AG20443 (cell line): ENCODE measurements around the gene SSR4.
"Not testable (repeated sequence)": the region's sequence is repeated elsewhere in the genome, so short reads cannot be mapped to it uniquely, and the experiment has no call there.

Experiments used
- DNase-seq: peaks from one replicate; pipeline ENCODE4 v3.0.0; 2012; ENCODE audit warnings: low spot score, mixed read lengths

SSR4 gene

GRCh38 chrX:153794018-153794896 lies at the start of gene SSR4, which contains the start of gene IDH3G:
Gene SSR4 (plus strand): TSS chrX:153794668. CDS start chrX:153794688, 20 bp downstream.
Gene IDH3G (minus strand): TSS chrX:153794375. CDS start chrX:153794326, 49 bp downstream.
- DNase-seq = peak; percentile 98

DNA sequence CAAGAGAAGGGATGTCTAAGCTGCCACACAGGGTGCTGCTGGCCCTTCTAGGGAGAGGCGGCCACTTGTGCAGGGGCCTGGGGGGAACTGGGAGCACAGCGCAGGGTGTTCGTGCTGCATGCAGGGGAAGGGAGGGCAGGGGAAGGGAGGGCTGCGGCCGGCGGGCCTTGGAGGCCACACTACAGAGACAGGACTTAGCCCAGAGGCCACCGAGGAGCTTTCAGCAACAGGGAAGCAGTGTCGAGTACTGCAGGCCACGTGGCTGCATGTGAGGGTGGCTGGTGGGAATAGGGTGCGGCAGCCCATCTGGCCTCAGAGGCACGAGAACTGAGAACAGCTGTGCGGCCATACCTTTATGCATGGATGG lies 49.4 kb upstream of the SSR4 start:
- not testable (repeated sequence) for DNase-seq

DNA sequence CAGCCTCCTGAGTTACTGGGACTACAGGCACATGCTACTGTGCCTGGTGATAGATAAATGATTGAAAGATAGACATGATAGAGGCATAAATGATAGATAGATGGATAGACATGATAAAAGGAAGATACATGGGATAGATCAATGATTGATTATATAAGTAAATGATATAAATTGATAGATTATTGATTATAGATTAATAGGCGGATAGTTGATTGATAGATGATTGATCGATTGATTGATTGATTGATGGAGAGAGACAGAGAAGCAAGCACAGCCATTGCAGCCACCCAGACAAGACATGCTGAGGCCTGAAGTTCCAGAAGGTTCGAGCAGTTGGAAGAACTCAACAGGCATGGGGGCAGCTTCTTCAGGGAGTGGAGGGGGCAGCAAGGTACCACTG lies 48.1 kb upstream of the SSR4 start:
- no peak for DNase-seq

DNA sequence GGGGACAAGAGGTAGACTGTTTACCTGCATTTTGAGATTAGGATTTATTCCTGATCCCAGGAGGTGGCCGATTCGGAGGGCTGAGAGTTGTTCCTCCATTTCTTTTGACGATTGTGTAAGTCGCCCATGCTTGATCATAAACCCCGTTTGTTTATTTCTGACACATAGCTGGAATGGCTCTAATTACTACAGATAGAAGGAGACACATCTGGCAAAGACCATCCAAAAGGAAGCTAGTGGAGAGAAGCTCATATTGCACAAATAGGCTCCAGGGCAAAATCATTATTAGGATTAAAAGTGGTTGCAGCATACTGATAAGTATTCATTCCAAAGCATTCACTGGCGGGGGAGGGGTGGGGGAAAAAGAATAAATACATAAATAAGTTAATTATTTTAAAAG lies 47.5 kb upstream of the SSR4 start:
- not testable (repeated sequence) for DNase-seq

DNA sequence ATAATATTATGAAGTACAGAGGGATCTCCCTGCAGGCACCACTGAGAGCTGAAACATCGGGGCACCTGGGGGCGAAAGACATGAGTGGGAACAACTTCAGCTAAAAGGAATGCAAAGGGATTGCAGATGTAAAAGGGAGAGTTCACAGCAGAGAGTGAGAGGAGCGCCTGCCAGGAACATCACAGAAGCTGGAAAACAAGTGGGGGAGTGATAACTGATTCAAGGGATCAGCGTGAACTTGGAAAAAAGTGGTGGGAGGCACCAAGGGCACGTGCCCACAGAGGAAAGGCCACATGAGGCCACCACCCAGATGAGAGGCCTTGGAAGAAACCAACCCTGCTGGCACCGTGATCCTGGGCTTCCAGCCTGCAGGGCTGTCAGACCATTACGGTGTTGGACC lies 45.5 kb upstream of the SSR4 start:
- not testable (repeated sequence) for DNase-seq

- no peak for DNase-seq
Measured at GRCh38 chrX:153750127-153750774, 44.2 kb upstream of the SSR4 start.

- DNase-seq = no peak
Measured at GRCh38 chrX:153755136-153755535, 39.3 kb upstream of the SSR4 start.

DNA sequence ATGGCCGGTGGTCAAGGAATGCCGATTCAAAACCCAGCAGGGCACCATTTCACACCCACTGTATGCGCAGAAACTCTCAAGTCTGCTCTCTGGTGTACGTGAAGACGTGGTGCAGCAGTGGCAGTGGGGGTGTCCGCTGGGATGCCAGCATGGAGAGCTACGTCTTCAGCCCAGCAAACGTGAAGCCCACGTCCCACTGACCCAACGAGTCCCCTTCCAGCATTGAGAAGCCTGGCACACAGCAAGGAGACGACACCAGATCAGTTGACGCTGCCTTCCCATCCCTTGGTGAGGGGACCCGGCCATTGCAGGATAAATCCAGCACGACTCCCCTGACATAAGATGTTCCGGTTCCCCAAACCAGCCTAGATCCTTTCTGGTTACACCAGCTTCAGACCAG lies 32.6 kb upstream of the SSR4 start:
- DNase-seq = no peak

DNA sequence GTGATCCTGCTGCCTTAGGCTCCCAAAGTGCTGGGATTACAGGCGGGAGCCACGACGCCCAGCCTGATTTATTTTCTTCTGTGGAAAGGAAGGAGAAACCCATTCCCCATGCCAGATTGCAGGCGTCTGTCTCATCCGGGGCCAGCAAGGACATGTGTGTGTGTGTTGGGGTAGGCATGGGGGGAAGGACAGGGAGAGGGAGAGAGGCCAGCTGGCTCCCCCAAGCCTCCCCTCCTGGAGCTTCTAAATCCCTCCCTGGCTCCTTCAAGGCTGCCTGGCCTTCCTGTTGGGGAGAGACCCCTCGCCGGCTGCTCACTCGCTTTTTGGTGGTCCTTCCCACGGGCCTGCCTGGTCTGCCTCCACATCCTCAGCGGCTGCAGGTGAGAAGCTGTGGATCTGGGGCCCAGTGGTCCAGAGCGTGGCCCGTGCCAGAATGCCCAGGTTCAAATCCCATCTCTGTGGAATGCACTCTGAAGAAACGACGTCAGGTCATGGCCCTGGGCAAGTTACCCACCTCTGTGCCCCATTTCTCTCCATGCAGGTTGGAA lies 31.8 kb upstream of the SSR4 start:
- no peak for DNase-seq

- DNase-seq = no peak
Measured at GRCh38 chrX:153763298-153763932, 31.1 kb upstream of the SSR4 start.

GRCh38 chrX:153763989-153764755 lies 30.3 kb upstream of the SSR4 start, which contains the start of gene PLXNB3:
Gene PLXNB3 (plus strand): TSS chrX:153764249. CDS start chrX:153765536, 1,287 bp downstream.
- peak; percentile 90 for DNase-seq

DNA sequence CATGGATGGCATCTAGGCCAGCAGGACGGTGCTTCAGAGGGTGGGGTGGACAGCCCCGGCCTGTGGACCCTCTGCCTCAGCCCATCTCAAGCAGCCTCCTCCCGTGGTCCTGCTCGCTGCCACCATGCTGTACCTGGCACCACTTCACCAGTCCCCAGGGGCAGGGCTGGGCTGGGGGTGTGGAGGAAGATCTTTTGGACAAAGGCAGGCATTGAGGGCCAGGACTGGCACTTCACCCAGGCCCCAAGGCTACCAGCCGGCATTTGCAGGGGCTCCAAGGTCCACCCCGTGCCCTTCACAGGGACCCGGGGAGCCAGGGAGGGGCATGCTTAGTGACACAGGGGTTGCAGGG lies 29.7 kb upstream of the SSR4 start:
- no peak for DNase-seq

GRCh38 chrX:153765138-153766079 lies 29.1 kb upstream of the SSR4 start:
- no peak for DNase-seq

- peak; percentile 71 for DNase-seq
Measured at GRCh38 chrX:153766098-153766817, 28.2 kb upstream of the SSR4 start.

GRCh38 chrX:153766871-153767673 lies 27.4 kb upstream of the SSR4 start:
- no peak for DNase-seq

GRCh38 chrX:153767674-153768055 lies 26.8 kb upstream of the SSR4 start:
- DNase-seq = no peak

DNA sequence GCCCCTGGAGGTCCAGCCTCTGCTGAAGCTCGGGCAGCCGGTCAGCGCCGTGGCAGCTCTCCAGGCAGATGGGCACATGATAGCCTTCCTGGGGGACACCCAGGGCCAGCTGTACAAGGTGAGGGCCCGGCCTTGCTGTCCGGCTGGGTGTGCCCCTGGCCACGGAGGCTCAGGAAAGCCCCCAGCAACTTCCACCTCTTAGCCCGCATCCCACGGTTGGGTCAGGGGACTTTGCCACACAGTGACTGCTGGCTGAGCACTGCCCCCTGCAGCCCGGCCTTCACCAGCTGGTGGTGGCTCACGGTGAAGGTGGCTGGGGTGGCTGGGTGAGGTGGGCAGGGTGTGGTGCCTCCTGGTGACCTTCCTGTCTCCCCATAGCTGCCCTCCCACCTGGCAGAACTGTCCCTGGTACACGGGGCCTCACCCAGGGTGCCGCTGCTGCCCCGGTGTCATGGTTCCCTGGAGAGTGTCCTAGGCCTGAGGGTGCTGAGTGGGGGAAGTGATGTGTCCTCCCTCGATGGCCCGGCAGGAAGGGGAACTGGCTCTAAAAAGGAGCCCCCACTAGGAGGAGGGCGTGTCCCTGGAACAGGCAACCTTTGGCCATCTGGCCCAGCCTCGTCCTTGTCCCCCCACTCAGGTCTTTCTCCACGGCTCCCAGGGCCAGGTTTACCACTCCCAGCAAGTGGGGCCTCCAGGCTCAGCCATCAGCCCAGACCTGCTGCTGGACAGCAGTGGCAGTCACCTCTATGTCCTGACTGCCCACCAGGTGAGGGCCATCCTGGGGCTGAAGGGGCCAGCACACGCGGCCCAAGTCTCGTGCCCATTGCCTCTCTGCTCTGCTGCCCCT lies 25.9 kb upstream of the SSR4 start:
- no peak for DNase-seq
